GM12891 (cell line): ENCODE results near the gene RAB14.

ENCODE experiments used
- PAX5 ChIP-seq: IDR thresholded peaks from 2 replicates; pipeline ENCODE4 v1.6.1; 2011; ENCODE audit warnings: low read length, moderate library complexity, mild to moderate bottlenecking; ENCODE audit not compliant: insufficient read depth, severe bottlenecking
- POLR2A ChIP-seq: IDR thresholded peaks from 2 replicates; pipeline ENCODE4 v1.6.1; 2011; ENCODE audit warnings: low read depth, low read length, control low read depth
- POLR2AphosphoS5 ChIP-seq: IDR thresholded peaks from 2 replicates; pipeline ENCODE4 v1.6.1; 2011; ENCODE audit warnings: low read depth, low read length, control low read depth
- POU2F2 ChIP-seq: IDR thresholded peaks from 2 replicates; pipeline ENCODE4 v1.6.1; 2011; ENCODE audit warnings: low read depth, mild to moderate bottlenecking, control low read depth, low read length, moderate library complexity
- SPI1 ChIP-seq: IDR thresholded peaks from 2 replicates; pipeline ENCODE4 v1.6.1; 2011; ENCODE audit warnings: low read depth, low read length, control low read depth
- TAF1 ChIP-seq: IDR thresholded peaks from 2 replicates; pipeline ENCODE4 v1.6.1; 2011; ENCODE audit warnings: low read depth, low read length, control low read depth

DNA sequence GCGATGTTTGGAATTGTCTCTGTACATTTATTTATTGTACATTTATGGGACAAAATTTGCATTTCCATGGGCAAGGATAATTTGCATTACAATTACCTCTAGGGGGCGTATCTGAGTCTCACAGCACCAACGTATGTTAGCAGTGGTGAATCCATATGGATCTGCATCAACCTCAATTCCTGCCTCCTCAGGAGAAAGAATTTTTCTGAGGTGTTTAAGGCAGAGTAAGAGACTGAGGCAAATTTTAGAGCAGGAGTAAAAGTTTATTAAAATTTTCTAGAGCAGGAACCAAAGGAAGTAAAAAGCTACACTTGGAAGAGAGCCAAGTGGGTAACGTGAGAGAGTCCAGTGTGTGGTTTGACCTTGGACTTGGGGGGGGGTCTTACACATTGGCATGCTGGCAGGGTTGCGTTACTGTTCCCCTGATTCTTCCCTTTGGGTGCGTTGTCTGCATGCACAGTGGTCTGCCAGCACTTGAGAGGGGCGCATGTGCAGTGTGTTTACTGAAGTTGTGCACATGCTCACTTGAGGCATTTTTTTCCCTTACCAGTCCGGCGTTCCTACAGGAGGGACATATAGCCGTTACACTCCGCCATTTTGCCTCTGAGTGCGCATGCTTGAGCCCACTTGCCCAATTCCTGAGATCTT lies 21.0 kb upstream of the RAB14 start:
- no peak for TF ChIP-seq SPI1
- TF ChIP-seq POLR2A, result no peak
- no peak for TF ChIP-seq TAF1
- TF ChIP-seq POLR2AphosphoS5, result no peak
- no peak for TF ChIP-seq PAX5
- TF ChIP-seq POU2F2, result no peak
